SK-N-SH (cell line): ENCODE data around the gene CPB2. TPM values are rescaled to one million over a fixed set of nuclear protein-coding genes. Genes with fewer than 3 reads are reported as not detected.

Experiments used
- CTCF ChIA-PET: fragments of 300-600, 350-600 bp; formaldehyde crosslinking; extraction: SDS; loops from one replicate; lab custom pipeline; 2021; lab: Yijun Ruan, JAX
- POLR2A ChIA-PET: fragments of 350-600 bp; sonication (Branson Sonifier 250); formaldehyde crosslinking; extraction: SDS; loops from one replicate; lab custom pipeline; 2020; ENCODE audit warnings: antibody characterized with exemption, inconsistent platforms; lab: Yijun Ruan, JAX
- DNase-seq: peaks from one replicate; pipeline ENCODE4 v3.0.0; 2012
- H2AFZ ChIP-seq: fragments of 200-600 bp; sonication (generic); 2 replicates; pipeline ENCODE4 v1.8.1; 2016; ENCODE audit warnings: antibody characterized with exemption, mild to moderate bottlenecking, low read depth
- H3F3A ChIP-seq: fragments of 200-600 bp; sonication (generic); replicated peaks from 2 replicates; pipeline ENCODE3; 2016; ENCODE audit warnings: antibody characterized with exemption, mild to moderate bottlenecking; ENCODE audit not compliant: insufficient read depth
- H3K27ac ChIP-seq, 2 experiments: fragments of 200-500 bp in 1 of 2; fragments of 200-600 bp in 1 of 2; sonication (Bioruptor generic) in 1 of 2; sonication (generic), shearing (Covaris generic) in 1 of 2; 2 replicates each; pipeline versions ENCODE4 v1.5.1 to v1.6.1; 2014 to 2016; ENCODE audit warnings: low read depth in 2 of 2, inconsistent platforms in 1 of 2, low read length in 1 of 2, mild to moderate bottlenecking in 1 of 2, mixed read lengths in 1 of 2
- H3K27me3 ChIP-seq: fragments of 200-600 bp; sonication (generic), shearing (Covaris generic); 2 replicates; pipeline ENCODE4 v1.6.1; 2016; ENCODE audit warnings: mixed run types; ENCODE audit not compliant: insufficient read depth
- H3K36me3 ChIP-seq, 2 experiments: fragments of 200-500 bp in 1 of 2; fragments of 200-600 bp in 1 of 2; sonication (Bioruptor generic) in 1 of 2; sonication (generic) in 1 of 2; replicated peaks in 1 of 2; 2 replicates each; pipeline versions ENCODE3 to v1.5.1; 2014 to 2016; ENCODE audit warnings: low read length in 1 of 2, mild to moderate bottlenecking in 1 of 2; ENCODE audit not compliant: insufficient read depth in 2 of 2, control insufficient read depth in 1 of 2
- H3K4me1 ChIP-seq, 2 experiments: fragments of 200-500 bp in 1 of 2; fragments of 200-600 bp in 1 of 2; sonication (Bioruptor generic) in 1 of 2; sonication (generic), shearing (Covaris generic) in 1 of 2; 2 replicates each; pipeline versions ENCODE4 v1.5.1 to v1.6.1; 2014 to 2016; ENCODE audit warnings: low read depth in 1 of 2, low read length in 1 of 2, mixed run types in 1 of 2; ENCODE audit not compliant: insufficient read depth in 2 of 2, control insufficient read depth in 1 of 2
- H3K4me2 ChIP-seq: fragments of 200-600 bp; sonication (generic), shearing (Covaris generic); 2 replicates; pipeline ENCODE4 v1.6.1; 2017; ENCODE audit warnings: mixed run types
- H3K4me3 ChIP-seq, 2 experiments: fragments of 200-500 bp in 1 of 2; fragments of 200-600 bp in 1 of 2; sonication (Bioruptor generic) in 1 of 2; sonication (generic), shearing (Covaris generic) in 1 of 2; 2 replicates each; pipeline versions ENCODE4 v1.5.1 to v1.8.1; 2014 to 2016; ENCODE audit warnings: low read depth in 2 of 2, inconsistent platforms in 1 of 2, low read length in 1 of 2, mild to moderate bottlenecking in 1 of 2, mixed read lengths in 1 of 2, moderate library complexity in 1 of 2
- H3K79me2 ChIP-seq: fragments of 200-600 bp; sonication (generic); 2 replicates; pipeline ENCODE4 v1.8.1; 2017; ENCODE audit warnings: mild to moderate bottlenecking; ENCODE audit not compliant: insufficient read depth
- H3K9ac ChIP-seq: fragments of 200-600 bp; sonication (generic); 2 replicates; pipeline ENCODE4 v1.6.1; 2017; ENCODE audit warnings: mixed run types
- H3K9me2 ChIP-seq: fragments of 200-600 bp; sonication (generic); 2 replicates; pipeline ENCODE4 v1.6.1; 2017; ENCODE audit warnings: mixed run types
- H3K9me3 ChIP-seq: fragments of 200-600 bp; sonication (generic); 2 replicates; pipeline ENCODE4 v1.6.1; 2017; ENCODE audit warnings: mixed run types, mild to moderate bottlenecking, moderate library complexity
- H4K20me1 ChIP-seq: fragments of 200-600 bp; sonication (generic); 2 replicates; pipeline ENCODE4 v1.6.1; 2017; ENCODE audit warnings: mild to moderate bottlenecking, mixed run types; ENCODE audit not compliant: insufficient read depth
- CHD2 ChIP-seq: fragments of 150-350 bp; IDR thresholded peaks from 2 replicates; pipeline ENCODE4 v1.6.1; 2018; ENCODE audit warnings: low read length; ENCODE audit not compliant: partially characterized antibody
- ELF1 ChIP-seq: IDR thresholded peaks from 2 replicates; pipeline ENCODE4 v1.4.0; 2012
- FOSL2 ChIP-seq: IDR thresholded peaks from 2 replicates; pipeline ENCODE4 v1.4.0; 2012; ENCODE audit warnings: low read depth, mild to moderate bottlenecking, moderate library complexity, borderline replicate concordance
- FOXM1 ChIP-seq: IDR thresholded peaks from 2 replicates; pipeline ENCODE4 v1.4.0; 2012; ENCODE audit warnings: low read depth, mild to moderate bottlenecking
- GATA2 ChIP-seq: sonication (generic); formaldehyde crosslinking; IDR thresholded peaks from 2 replicates; pipeline ENCODE4 v1.5.0; 2020; ENCODE audit warnings: mild to moderate bottlenecking, missing genetic modification reagents
- MEF2A ChIP-seq: IDR thresholded peaks from 2 replicates; pipeline ENCODE4 v1.4.0; 2012; ENCODE audit warnings: low read depth, borderline replicate concordance
- MXI1 ChIP-seq: IDR thresholded peaks from 2 replicates; pipeline ENCODE4 v1.6.1; 2012; ENCODE audit warnings: mild to moderate bottlenecking, low read depth, low read length, improper control_type of control experiment
- NFIC ChIP-seq: IDR thresholded peaks from 2 replicates; pipeline ENCODE4 v1.4.0; 2012; ENCODE audit warnings: borderline replicate concordance
- NRF1 ChIP-seq: IDR thresholded peaks from 2 replicates; pipeline ENCODE4 v1.6.1; 2012; ENCODE audit warnings: low read depth, mild to moderate bottlenecking, low read length
- POLR2AphosphoS5 ChIP-seq: IDR thresholded peaks from 2 replicates; pipeline ENCODE4 v1.6.1; 2012; ENCODE audit warnings: low read depth, low read length
- RAD21 ChIP-seq: IDR thresholded peaks from 2 replicates; pipeline ENCODE4 v1.6.1; 2012; ENCODE audit warnings: mild to moderate bottlenecking, low read length
- RCOR1 ChIP-seq: fragments of 150-350 bp; IDR thresholded peaks from 2 replicates; pipeline ENCODE4 v1.6.1; 2017; ENCODE audit warnings: antibody characterized with exemption, low read length
- SIN3A ChIP-seq: IDR thresholded peaks from 2 replicates; pipeline ENCODE4 v1.6.1; 2012; ENCODE audit warnings: low read depth, mild to moderate bottlenecking, low read length, moderate library complexity, borderline replicate concordance
- SMC3 ChIP-seq: IDR thresholded peaks from 2 replicates; pipeline ENCODE4 v1.6.1; 2012; ENCODE audit warnings: low read depth, low read length, improper control_type of control experiment
- TAF1 ChIP-seq: IDR thresholded peaks from 2 replicates; pipeline ENCODE4 v1.6.1; 2012; ENCODE audit warnings: low read depth, mild to moderate bottlenecking, low read length, moderate library complexity, borderline replicate concordance
- TEAD4 ChIP-seq: IDR thresholded peaks from 2 replicates; pipeline ENCODE4 v1.4.0; 2012; ENCODE audit warnings: mild to moderate bottlenecking, borderline replicate concordance; ENCODE audit not compliant: insufficient read depth
- WGBS: methylation state at CpG from one replicate; pipeline ENCODE4 v1.1.6; 2017; ENCODE audit warnings: low lambda C conversion rate; 5-methylcytosine and 5-hydroxymethylcytosine counted together
- polyA plus RNA-seq, 3 experiments: library from polyadenylated mRNA; depleted of rRNA; stranded (reverse); fragments of >200 nt; gene quantifications; 2 replicates each; pipeline ENCODE4 v1.2.3, GENCODE V29; 2012
- TF ChIP-seq, protein P1 (sequence below): IDR thresholded peaks from 2 replicates; pipeline ENCODE4 v1.6.1; 2012; ENCODE audit warnings: mild to moderate bottlenecking, low read depth, low read length, moderate library complexity
- TF ChIP-seq, protein P2 (sequence below): IDR thresholded peaks from 2 replicates; pipeline ENCODE4; 2012
- TF ChIP-seq, protein P3 (sequence below): fragments of 200-600 bp; sonication (generic); IDR thresholded peaks from 2 replicates; pipeline ENCODE4 v1.6.1; 2017; ENCODE audit warnings: antibody characterized with exemption, mild to moderate bottlenecking, moderate library complexity

CPB2 gene
- polyA plus RNA-seq, 1 of the 3 experiments (the other 2 are of a cell fraction) = not detected

GRCh38 chr13:46039411-46040182, 65.2 kb downstream of the CPB2 start:
- Histone ChIP-seq H3K27ac (no peak overlapping the region), H3K36me3 (peaks cover 54 to 61% of the 10 kb centered on the region in 2 experiments), H3K9ac (no peak overlapping the region), H3F3A (peaks cover 10% of the 10 kb centered on the region), H3K79me2 (peaks cover 66% of the 10 kb centered on the region), H3K27me3 (no peaks in the 10 kb centered on the region), H3K9me2 (no peaks in the 10 kb centered on the region), H3K9me3 (no peaks in the 10 kb centered on the region), H3K4me3 (no peak overlapping the region), H3K4me1 (no peaks in the 10 kb centered on the region; a peak in 1 of 4 replicates), H3K4me2 (no peak overlapping the region), H2AFZ (no peak overlapping the region), H4K20me1 (peaks cover 5% of the 10 kb centered on the region; the same call in 1 of the 2 replicates)
- DNase-seq = no peak
- ChIA-PET CTCF (interaction anchor here (1.8 kb wide), 1 partner anchor 12 kb away, joined by 4 read pairs; no protein-coding TSS in a partner anchor), POLR2A (no interaction called here)
- 94% methylated on average over 6 of the region's 6 CpGs for WGBS
- no peak for TF ChIP-seq NFIC
- TF ChIP-seq MXI1 = no peak
- no peak for TF ChIP-seq SIN3A
- no peak for TF ChIP-seq RAD21
- no peak for TF ChIP-seq NRF1
- TF ChIP-seq CHD2 = no peak
- TF ChIP-seq, protein P1, sequence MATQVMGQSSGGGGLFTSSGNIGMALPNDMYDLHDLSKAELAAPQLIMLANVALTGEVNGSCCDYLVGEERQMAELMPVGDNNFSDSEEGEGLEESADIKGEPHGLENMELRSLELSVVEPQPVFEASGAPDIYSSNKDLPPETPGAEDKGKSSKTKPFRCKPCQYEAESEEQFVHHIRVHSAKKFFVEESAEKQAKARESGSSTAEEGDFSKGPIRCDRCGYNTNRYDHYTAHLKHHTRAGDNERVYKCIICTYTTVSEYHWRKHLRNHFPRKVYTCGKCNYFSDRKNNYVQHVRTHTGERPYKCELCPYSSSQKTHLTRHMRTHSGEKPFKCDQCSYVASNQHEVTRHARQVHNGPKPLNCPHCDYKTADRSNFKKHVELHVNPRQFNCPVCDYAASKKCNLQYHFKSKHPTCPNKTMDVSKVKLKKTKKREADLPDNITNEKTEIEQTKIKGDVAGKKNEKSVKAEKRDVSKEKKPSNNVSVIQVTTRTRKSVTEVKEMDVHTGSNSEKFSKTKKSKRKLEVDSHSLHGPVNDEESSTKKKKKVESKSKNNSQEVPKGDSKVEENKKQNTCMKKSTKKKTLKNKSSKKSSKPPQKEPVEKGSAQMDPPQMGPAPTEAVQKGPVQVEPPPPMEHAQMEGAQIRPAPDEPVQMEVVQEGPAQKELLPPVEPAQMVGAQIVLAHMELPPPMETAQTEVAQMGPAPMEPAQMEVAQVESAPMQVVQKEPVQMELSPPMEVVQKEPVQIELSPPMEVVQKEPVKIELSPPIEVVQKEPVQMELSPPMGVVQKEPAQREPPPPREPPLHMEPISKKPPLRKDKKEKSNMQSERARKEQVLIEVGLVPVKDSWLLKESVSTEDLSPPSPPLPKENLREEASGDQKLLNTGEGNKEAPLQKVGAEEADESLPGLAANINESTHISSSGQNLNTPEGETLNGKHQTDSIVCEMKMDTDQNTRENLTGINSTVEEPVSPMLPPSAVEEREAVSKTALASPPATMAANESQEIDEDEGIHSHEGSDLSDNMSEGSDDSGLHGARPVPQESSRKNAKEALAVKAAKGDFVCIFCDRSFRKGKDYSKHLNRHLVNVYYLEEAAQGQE = no peak
- no peak for TF ChIP-seq GATA2
- TF ChIP-seq ELF1 = no peak
- TF ChIP-seq SMC3 = no peak
- TF ChIP-seq TEAD4 = no peak
- TF ChIP-seq TAF1 = no peak
- TF ChIP-seq MEF2A = no peak
- TF ChIP-seq, protein P2, sequence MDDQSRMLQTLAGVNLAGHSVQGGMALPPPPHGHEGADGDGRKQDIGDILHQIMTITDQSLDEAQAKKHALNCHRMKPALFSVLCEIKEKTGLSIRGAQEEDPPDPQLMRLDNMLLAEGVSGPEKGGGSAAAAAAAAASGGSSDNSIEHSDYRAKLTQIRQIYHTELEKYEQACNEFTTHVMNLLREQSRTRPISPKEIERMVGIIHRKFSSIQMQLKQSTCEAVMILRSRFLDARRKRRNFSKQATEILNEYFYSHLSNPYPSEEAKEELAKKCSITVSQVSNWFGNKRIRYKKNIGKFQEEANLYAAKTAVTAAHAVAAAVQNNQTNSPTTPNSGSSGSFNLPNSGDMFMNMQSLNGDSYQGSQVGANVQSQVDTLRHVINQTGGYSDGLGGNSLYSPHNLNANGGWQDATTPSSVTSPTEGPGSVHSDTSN = no peak
- TF ChIP-seq FOXM1 = no peak
- no peak for TF ChIP-seq RCOR1
- TF ChIP-seq, protein P3, sequence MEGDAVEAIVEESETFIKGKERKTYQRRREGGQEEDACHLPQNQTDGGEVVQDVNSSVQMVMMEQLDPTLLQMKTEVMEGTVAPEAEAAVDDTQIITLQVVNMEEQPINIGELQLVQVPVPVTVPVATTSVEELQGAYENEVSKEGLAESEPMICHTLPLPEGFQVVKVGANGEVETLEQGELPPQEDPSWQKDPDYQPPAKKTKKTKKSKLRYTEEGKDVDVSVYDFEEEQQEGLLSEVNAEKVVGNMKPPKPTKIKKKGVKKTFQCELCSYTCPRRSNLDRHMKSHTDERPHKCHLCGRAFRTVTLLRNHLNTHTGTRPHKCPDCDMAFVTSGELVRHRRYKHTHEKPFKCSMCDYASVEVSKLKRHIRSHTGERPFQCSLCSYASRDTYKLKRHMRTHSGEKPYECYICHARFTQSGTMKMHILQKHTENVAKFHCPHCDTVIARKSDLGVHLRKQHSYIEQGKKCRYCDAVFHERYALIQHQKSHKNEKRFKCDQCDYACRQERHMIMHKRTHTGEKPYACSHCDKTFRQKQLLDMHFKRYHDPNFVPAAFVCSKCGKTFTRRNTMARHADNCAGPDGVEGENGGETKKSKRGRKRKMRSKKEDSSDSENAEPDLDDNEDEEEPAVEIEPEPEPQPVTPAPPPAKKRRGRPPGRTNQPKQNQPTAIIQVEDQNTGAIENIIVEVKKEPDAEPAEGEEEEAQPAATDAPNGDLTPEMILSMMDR = no peak
- TF ChIP-seq POLR2AphosphoS5 = no peak
- no peak for TF ChIP-seq FOSL2
